Activated T-cell treated with anti-CD3 and anti-CD28 coated beads, Interleukin-2, amount 50 U/mL, for 1 hour (primary cell): Measurements from ENCODE around the gene DNM2.
"Not testable (repeated sequence)": the region's sequence is repeated elsewhere in the genome, so short reads cannot be mapped to it uniquely, and the experiment has no call there.

Experiments used
- DNase-seq: peaks from one replicate; pipeline ENCODE4 v3.0.0-alpha.2; 2020

DNM2 gene

GRCh38 chr19:10717356-10718204 is at the start of gene DNM2:
Gene DNM2 (plus strand): TSS chr19:10718079. CDS start chr19:10718243, 164 bp downstream.
- DNase-seq = peak; percentile 98

DNA sequence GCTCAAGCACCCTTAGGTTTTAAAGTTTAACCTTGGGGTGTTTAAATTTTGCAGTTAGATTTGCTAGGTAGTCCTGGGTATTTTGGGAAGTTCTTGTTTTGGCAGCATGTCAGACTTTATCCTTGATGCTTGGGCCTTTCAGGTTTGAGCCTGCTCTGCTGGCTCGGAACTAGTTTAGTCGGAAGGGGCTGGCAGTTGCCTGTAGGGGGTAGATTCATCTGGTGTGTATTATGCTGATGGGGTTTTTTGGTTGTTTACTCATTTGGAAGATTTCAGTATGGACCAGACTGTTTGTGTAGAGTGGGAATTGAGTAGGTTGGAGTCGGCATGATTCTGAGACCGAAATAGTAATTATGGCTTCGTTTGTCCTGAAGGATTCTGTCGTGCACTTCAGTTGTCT is 48.6 kb upstream of the DNM2 start:
- no peak for DNase-seq

- DNase-seq = no peak
Measured at GRCh38 chr19:10670182-10670581, 47.7 kb upstream of the DNM2 start.

DNA sequence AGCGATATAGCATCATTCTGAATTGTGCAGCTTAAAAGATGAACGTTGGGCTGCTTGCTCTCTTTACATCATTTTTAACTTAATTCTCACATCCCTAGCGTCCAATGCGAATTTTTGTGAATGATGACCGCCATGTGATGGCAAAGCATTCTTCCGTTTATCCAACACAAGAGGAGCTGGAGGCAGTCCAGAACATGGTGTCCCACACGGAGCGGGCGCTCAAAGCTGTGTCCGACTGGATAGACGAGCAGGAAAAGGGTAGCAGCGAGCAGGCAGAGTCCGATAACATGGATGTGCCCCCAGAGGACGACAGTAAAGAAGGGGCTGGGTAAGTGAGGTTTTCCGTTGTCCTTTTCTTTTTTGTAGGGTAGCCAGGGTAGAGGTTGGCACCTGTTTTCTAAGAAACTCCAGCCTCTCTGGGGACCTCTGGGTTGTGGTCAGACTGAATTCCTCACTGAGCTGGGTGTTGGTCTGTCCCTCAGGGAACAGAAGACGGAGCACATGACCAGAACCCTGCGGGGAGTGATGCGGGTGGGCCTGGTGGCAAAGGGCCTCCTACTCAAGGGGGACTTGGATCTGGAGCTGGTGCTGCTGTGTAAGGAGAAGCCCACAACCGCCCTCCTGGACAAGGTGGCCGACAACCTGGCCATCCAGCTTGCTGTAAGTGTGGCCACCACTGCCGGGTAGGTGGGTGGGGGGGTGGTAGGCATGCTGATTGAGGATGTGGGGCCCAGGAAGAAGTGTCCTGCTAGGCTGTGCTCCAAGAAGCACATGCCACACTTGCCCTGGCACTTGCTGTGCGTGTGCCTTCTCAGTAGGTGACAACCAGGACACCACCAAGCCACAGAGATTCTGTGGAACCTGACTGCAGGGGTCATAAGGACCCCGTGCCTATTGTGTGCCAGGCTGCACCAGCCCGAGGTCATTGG is 46.7 kb upstream of the DNM2 start:
- no peak for DNase-seq

GRCh38 chr19:10671922-10672321 is 46.0 kb upstream of the DNM2 start:
- not testable (repeated sequence) for DNase-seq

GRCh38 chr19:10675214-10675613 is 42.7 kb upstream of the DNM2 start:
- DNase-seq = not testable (repeated sequence)

DNA sequence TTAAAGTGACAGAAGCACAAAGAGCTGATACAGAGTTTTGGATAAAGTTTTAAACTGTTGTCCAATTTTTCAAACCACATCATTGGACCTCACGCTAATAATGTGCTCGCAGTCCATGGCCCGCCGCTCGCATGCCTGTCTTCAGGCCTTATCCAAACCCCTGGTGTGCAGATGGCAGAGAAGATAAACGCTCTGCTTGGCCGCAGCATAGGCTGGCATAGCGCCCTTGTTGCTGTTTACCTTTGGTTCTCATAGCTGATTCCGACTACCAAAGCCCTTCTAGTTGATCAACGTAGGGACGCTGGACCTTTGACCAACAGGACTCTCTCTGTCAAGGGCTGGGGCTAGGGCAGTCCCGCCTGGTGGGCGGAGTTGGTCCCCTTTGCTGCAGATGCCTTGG is 40.1 kb upstream of the DNM2 start:
- DNase-seq = no peak

GRCh38 chr19:10678813-10679212 is 39.1 kb upstream of the DNM2 start:
- DNase-seq = no peak

- no peak for DNase-seq
Measured at GRCh38 chr19:10679743-10680142, 38.1 kb upstream of the DNM2 start.

DNA sequence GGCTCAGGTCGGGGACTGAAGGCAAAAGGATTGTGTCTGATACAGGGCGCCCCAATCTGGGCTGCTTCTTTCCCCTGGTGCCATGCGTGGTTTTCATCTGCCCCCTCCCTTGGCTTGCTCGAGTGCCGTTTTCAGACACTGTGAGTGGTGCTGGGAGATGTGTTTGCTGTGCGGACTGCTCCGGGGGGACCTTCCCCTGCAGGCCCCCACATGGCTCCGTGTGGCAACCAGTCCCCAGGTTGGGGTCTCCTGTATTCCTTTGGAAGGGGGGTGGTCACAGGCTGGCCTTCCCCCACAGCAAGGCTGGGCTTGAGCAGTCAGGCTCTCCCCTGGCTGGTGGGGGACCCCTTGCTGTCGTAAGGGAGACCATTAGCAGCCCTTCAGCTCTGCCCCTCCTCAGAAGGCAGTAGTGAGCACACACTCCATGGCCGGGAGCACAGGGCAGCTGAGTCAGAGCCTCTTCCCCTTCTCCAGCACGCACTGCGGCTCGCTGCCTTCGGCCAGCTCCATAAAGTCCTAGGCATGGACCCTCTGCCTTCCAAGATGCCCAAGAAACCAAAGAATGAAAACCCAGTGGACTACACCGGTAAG is 37.2 kb upstream of the DNM2 start:
- DNase-seq = no peak

DNA sequence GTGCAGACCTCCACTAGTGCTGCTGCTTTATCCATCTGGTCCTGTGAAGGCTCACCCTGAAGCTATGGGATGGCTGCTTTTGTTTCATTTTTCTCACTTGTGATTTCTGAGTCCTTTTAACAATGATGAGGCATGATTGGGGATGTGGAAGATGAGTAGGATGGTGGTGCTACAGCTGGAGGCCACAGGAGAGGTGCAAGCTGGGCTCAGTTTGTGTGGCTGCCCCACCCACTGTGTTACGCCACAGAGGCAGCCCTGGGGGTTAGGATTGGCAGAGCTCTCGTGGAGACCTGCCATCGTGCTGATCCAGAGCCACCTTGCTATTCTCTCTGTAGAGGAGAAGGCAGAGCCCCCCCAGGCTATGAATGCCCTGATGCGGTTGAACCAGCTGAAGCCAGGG is 36.2 kb upstream of the DNM2 start:
- no peak for DNase-seq

- DNase-seq = no peak
Measured at GRCh38 chr19:10682397-10683063, 35.3 kb upstream of the DNM2 start.

DNA sequence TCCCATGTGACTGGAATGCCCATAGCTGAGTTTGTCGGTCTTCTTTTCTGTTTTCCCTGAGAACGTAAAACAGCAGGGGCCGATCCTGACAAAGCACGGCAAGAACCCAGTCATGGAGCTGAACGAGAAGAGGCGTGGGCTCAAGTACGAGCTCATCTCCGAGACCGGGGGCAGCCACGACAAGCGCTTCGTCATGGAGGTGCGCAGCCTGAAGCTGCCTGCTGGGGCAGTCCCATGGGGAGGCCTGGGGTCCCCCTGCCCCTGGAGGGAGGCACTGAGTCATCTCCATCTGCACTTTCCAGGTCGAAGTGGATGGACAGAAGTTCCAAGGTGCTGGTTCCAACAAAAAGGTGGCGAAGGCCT is 34.8 kb upstream of the DNM2 start:
- no peak for DNase-seq

DNA sequence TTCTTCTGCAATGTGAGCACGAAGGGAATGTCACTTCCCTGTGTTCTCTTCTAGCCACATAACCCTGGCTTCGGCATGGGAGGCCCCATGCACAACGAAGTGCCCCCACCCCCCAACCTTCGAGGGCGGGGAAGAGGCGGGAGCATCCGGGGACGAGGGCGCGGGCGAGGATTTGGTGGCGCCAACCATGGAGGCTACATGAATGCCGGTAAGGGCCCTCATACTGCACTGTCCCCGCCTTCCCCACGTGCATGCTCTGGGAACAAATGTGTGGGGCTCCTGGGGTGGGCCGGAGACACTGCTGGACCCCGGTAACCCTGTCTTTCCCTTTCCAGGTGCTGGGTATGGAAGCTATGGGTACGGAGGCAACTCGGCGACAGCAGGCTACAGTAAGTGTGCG is 34.3 kb upstream of the DNM2 start:
- no peak for DNase-seq

GRCh38 chr19:10685210-10685609 is 32.7 kb upstream of the DNM2 start:
- DNase-seq = no peak

DNA sequence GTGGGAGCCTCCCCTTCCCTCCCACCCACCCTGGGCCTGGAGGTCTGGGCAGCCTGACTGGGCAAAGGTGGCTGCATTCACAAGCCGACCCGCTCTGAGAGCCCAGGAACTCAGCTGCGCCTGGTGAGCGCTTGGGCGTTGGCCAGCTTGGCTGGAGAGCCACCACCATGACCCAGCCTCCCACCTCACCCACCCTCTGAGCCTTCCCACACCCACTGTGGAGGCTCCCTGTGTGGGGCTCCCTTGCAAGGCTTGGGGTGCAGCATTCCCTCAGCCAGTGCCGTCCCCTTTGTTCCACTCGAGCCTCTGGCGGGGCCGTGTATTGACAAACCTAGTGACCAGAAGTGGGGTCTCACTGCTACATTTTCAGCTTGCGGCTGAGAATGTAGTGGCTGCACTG is 31.7 kb upstream of the DNM2 start:
- no peak for DNase-seq

DNA sequence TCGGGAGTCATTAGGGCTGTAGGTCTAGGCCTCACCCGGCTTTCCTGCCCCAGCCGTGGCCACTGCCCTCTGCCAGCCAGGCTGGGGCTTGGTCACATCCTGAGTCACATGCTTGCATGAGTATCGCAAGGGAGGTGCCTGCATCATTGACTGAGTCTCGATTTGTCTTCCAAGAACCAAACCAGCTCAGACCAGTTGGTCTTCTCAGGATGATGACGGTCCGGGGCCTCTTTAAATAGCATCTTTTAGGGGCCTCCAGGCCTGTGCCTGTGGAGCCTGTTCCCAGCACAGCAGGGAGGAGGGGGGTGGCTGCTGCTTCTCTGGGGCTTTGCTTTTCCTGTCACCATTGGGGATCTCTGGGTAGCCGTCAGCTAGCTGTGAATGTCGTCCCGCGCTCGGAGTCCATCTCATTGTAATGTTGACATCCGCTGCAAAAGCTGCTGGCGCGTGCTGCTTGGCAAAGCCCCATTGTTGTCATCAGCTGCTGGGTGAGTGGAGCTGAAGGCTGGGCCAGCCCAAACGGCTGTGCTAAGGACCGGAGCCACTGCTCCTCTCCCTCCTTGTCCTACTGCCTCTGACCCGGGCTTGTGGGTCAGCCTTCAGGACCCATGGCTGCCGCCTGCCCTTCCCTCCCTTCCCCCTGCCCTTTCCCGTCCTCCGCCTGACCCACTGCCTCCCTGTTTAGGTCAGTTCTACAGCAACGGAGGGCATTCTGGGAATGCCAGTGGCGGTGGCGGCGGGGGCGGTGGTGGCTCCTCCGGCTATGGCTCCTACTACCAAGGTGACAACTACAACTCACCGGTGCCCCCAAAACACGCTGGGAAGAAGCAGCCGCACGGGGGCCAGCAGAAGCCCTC is 31.0 kb upstream of the DNM2 start:
- no peak for DNase-seq

GRCh38 chr19:10687518-10688288 is 30.2 kb upstream of the DNM2 start:
- DNase-seq = no peak

- DNase-seq = no peak
Measured at GRCh38 chr19:10688545-10689280, 29.2 kb upstream of the DNM2 start.

DNA sequence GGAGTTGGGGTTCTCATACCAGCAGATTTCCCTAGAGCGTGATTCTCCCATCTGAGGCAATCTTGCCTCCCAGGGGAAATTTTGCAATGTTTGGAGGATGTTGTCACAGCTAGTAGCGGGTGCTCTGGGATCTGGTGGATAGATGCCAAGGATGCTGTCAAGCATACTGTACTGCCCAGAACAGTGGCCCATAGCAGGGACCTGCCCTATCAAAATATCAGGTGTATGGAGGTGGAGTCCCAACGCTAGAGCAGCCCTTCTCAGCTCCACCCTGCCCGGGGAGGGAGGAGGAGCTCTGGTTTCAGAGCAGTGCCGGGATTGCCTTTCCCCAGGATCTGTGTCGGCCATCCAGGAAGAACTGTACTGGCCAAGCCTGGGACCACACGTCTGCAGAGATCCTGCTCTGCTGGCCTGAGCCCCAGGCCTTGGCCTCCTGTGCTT is 27.5 kb upstream of the DNM2 start:
- DNase-seq = no peak
